GM12892 (cell line): ENCODE measurements around the gene ZNF366.

Source experiments
- POLR2A ChIP-seq: IDR thresholded peaks from 2 replicates; pipeline ENCODE4 v1.6.1; 2011; ENCODE audit warnings: low read depth, low read length, control low read depth
- POLR2AphosphoS5 ChIP-seq: IDR thresholded peaks from 2 replicates; pipeline ENCODE4 v1.6.1; 2011; ENCODE audit warnings: low read depth, low read length, control low read depth

DNA sequence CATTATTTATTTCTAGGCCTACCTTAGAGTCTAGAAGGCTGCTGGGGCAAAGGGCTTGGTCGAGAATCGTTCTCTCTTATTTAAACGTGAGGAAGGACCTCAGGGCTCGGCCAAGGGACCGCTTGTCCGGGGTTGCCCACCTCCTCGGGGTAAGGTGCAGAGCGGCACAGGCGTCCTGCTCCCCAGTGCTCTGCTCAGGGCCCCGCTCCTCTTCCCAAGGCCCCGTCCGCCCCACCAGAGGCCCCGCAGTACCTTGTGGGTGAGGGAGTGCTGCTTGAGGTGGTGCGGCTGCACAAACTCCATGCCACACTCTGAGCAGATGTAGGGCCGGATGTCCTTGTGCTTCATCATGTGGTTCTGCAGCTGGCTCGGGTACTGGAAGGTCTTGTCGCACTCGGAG lies 47.3 kb downstream of the ZNF366 start:
- TF ChIP-seq POLR2A, result no peak
- no peak for TF ChIP-seq POLR2AphosphoS5
